Dermis lymphatic vessel endothelial cell (primary cell): ENCODE measurements around the gene RAB2B. TPM values are rescaled to one million over a fixed set of nuclear protein-coding genes. Genes with fewer than 3 reads are reported as not detected.

Experiments
- total RNA-seq: library from RNA; depleted of rRNA; stranded (reverse); fragments of >200 nt; gene quantifications from 2 replicates; pipeline ENCODE4 v1.2.1, GENCODE V29; 2014

Gene RAB2B
- total RNA-seq: 25.6 and 28.4 TPM in 2 replicates

DNA sequence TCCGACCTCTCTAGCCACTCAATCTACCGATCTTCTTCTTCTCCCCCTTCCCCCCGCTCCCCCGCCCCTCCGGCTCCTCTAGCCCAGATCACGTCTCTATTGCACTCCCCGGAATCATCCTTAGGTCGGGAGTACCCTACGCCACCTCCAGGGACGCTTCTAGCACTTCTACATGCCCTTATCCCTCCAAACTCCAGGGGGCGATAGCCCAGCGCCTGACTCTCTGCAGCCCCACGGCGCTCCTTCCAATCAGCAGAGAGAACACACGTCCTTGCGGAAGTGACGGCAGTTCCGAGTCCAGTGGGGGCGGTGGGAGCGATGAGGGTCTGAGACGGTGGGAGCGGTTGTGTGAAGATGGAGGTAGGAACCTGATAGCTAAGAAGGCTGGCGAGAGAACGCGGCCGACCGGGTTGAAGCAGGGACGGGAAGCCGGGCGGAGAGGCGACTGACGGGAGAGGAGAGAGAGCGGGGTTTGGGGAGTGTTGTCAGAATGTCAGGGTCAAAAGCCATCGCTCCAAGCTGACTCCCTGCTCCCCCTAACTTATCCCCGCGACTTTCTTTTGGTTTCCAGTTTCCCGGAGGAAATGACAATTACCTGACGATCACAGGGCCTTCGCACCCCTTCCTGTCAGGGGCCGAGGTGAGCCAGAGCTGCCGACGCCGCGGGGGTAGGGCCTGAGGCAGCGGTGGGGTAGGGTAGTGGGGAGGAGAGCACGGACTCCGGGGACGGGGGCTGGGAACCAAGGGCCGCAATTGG, at the start of gene RAB2B, which contains the start of gene TOX4:
Gene RAB2B, minus strand, starts transcription at position 35 of the 757 bp plus-strand sequence. CDS start 87 bp downstream, outside the sequence.
Gene TOX4, plus strand, starts transcription at position 271 of the 757 bp plus-strand sequence. Its CDS starts 84 bp downstream, at position 355.

DNA sequence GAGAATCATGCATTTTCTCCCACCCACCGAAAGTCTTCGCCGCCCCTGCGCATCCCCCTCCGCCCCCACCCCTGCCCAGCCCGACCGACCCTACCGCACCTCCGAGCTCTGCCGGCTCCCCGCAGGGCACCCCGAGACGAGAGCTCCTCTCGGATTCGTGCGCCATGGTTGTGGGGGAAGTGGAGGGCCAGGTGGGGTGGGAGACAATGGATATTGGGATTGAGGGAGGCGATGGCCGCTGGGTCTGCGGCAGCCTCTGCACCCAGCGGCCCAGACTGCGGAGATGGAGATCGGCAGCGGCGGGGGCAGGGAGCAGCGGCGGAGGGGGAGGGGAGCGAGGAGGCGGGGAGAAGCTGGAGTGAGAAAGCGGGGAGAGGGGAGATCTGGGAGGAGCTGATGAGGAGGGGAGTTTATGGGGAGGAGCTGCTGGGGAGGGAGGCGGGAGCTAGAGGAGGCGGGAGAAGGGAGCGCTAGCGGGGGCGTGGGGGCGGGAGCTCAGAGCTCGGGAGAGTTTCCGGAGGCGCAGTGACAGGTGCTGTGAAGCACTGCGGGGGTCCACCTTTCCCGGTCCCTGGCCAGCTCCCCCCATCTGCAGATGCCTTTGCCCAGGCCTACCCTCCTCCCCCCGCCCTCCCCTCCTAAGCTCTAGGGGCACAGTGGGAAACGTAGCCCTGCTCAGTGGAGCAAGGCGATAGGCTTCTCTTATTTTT, 49.4 kb upstream of the RAB2B start, which contains the start of gene SALL2:
Gene SALL2, minus strand, starts transcription at position 385 of the 710 bp plus-strand sequence. Its CDS starts 219 bp downstream, at position 166.

DNA sequence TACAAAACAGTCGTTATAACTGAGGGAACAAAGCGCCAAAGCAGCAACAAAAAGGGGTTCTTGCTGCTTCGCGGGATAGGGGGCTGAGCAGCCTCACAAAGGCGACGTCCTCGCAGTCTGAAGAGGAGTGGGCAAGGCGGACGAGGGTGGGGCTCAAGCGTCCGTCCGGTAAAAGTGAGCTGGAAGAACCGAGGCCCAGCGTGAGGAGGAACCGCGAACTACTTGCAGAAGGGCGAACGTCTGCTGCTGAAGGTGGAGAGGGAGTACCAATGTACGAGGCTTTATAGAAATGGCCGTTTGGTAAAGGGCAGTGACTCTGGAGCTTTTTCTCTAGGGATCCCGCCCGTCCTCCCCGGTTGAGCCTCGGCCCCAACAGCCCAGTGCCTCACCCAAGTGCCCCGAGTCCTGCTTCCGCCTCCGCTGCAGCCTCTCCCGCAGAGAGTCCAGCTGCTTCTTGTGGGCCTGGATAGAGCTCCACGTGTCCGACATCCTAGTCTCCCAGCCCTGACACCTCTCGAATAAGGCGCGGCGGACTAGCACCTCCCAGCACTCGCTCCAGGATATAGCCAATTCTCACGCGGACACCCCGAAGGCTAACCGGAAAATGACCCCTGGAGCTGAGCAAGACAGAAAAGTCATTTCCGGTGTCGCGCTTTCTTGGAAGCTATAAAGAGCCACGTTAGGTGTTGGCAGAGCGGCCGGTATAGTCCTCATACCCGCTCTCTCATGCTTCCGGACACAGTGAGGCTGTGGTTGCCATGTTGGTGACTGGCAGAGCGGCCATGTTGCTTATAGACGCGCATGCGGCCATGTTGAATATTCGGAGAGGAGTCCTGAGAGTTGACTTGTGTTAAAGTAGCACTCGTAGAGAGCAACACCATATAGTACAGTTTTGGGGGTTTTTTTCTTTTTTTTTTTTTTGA, 34.2 kb upstream of the RAB2B start, which contains the start of gene METTL3:
Gene METTL3, minus strand, starts transcription at position 606 of the 923 bp plus-strand sequence. Its CDS starts 117 bp downstream, at position 489.

DNA sequence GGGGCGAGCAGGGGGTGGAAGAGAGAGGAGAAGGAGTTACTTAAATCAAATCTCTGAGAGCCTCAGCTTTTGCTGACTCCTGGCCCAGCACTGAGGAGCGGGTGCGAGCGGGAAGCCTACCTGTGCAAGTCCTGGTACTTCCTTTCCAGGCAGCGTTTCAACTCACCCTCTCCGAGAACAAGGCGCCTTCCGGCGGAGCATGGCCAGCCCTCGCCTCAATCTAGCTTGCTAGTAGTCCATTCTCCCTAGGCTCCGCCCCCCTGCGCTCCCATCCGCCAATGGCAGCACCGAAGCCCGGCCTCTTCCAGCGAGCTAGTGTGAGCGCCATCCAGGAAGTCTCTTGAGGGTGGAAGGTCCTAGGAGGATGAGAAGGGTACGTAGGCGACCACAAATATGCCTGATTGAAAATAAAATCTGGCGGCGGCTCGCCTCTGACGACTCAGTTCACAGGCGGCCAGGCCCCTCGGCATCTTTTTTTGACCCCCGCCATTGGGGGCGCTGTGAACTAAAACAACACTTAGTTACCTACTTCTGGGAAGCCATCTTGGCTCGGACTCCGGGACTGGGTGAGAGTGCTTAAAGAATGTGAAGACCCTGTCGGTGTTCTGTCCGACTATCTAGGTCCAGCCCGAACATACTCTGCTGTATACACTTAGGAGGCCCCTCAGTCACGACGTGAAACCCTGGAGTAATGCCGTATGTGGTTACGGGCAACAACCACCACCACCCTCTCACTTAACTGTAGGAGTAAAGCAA, 20.7 kb downstream of the RAB2B start, which contains the start of gene CHD8:
Gene CHD8, minus strand, starts transcription at position 212 of the 756 bp plus-strand sequence. CDS start 24,480 bp downstream, outside the sequence.

Other genes with a start within 250 kb of the RAB2B start
- 669 and 675 TPM in 2 replicates for gene HNRNPC, start 207.5 kb downstream of the RAB2B start, total RNA-seq
- gene RPGRIP1, start 196.9 kb downstream of the RAB2B start, total RNA-seq: 0.33 and 0.69 TPM in 2 replicates
- 60.9 and 73.1 TPM in 2 replicates for gene SUPT16H, start 92.9 kb downstream of the RAB2B start, total RNA-seq
- gene CHD8, start 20.8 kb downstream of the RAB2B start, total RNA-seq: 51.8 and 54.0 TPM in 2 replicates
- gene TOX4, start 236 bp upstream of the RAB2B start, total RNA-seq: 20.2 and 23.8 TPM in 2 replicates
- gene METTL3, start 34.4 kb upstream of the RAB2B start, total RNA-seq: 41.7 and 49.8 TPM in 2 replicates
- 0.34 and 0.43 TPM in 2 replicates for gene SALL2, start 49.4 kb upstream of the RAB2B start, total RNA-seq
- gene OR10G3, start 103.1 kb upstream of the RAB2B start, total RNA-seq: not detected in 2 replicates
- not detected in 2 replicates for gene OR10G2, start 158.0 kb upstream of the RAB2B start, total RNA-seq
- not detected in 2 replicates for gene OR4E2, start 176.9 kb upstream of the RAB2B start, total RNA-seq
- not detected in 2 replicates for gene OR4E1, start 196.9 kb upstream of the RAB2B start, total RNA-seq